H9 (cell line): ENCODE results near the gene CDH4. TPM values are rescaled to one million over a fixed set of nuclear protein-coding genes. Genes with fewer than 3 reads are reported as not detected.

Experiments
- DNase-seq: peaks from one replicate; pipeline ENCODE4 v3.0.0-alpha.2; 2017
- H2AFZ ChIP-seq: one replicate; pipeline ENCODE4 v1.6.1; 2013; ENCODE audit warnings: mild to moderate bottlenecking, low read length, control low read depth, moderate library complexity
- H2AK5ac ChIP-seq: 2 replicates; pipeline ENCODE4 v1.6.1; 2013; ENCODE audit warnings: low read length, control low read depth, mixed read lengths; ENCODE audit not compliant: insufficient read length
- H2BK120ac ChIP-seq: one replicate; pipeline ENCODE4 v1.6.1; 2013; ENCODE audit warnings: low read depth, mild to moderate bottlenecking, low read length, control low read depth, inconsistent platforms; ENCODE audit not compliant: poor library complexity, severe bottlenecking
- H2BK12ac ChIP-seq: 2 replicates; pipeline ENCODE4 v1.6.1; 2013; ENCODE audit warnings: low read length, control low read depth, mixed read lengths, low read depth; ENCODE audit not compliant: insufficient read length
- H2BK15ac ChIP-seq: 2 replicates; pipeline ENCODE4 v1.6.1; 2013; ENCODE audit warnings: low read depth, low read length, control low read depth
- H2BK20ac ChIP-seq: one replicate; pipeline ENCODE4 v1.6.1; 2013; ENCODE audit warnings: low read depth, mild to moderate bottlenecking, low read length, control low read depth, inconsistent platforms; ENCODE audit not compliant: poor library complexity, severe bottlenecking
- H2BK5ac ChIP-seq: 2 replicates; pipeline ENCODE4 v1.6.1; 2013; ENCODE audit warnings: low read length, control low read depth, mixed read lengths; ENCODE audit not compliant: insufficient read length
- H3K14ac ChIP-seq: 2 replicates; pipeline ENCODE4 v1.6.1; 2013; ENCODE audit warnings: low read length, control low read depth; ENCODE audit not compliant: insufficient read depth
- H3K18ac ChIP-seq: 2 replicates; pipeline ENCODE4 v1.6.1; 2013; ENCODE audit warnings: low read depth, mild to moderate bottlenecking, mixed read lengths, low read length, control low read depth; ENCODE audit not compliant: insufficient read length
- H3K23ac ChIP-seq: 2 replicates; pipeline ENCODE4 v1.6.1; 2013; ENCODE audit warnings: low read length, control low read depth, mixed read lengths, low read depth; ENCODE audit not compliant: insufficient read length
- H3K23me2 ChIP-seq: 2 replicates; pipeline ENCODE4 v1.6.1; 2013; ENCODE audit warnings: low read depth, mild to moderate bottlenecking, mixed read lengths, low read length, control low read depth; ENCODE audit not compliant: insufficient read length, poor library complexity, severe bottlenecking
- H3K27ac ChIP-seq: 2 replicates; pipeline ENCODE4 v1.5.1; 2013; ENCODE audit warnings: low read length, control low read depth, mixed read lengths, low read depth; ENCODE audit not compliant: insufficient read length
- H3K27me3 ChIP-seq: 2 replicates; pipeline ENCODE4 v1.6.1; 2013; ENCODE audit warnings: low read length, control low read depth, inconsistent platforms; ENCODE audit not compliant: insufficient read depth
- H3K4ac ChIP-seq: 2 replicates; pipeline ENCODE4 v1.6.1; 2013; ENCODE audit warnings: low read depth, mild to moderate bottlenecking, control low read depth, inconsistent platforms, low read length, moderate library complexity
- H3K4me1 ChIP-seq: 2 replicates; pipeline ENCODE4 v1.6.1; 2013; ENCODE audit warnings: low read length, control low read depth, inconsistent platforms; ENCODE audit not compliant: insufficient read depth
- H3K4me2 ChIP-seq: 2 replicates; pipeline ENCODE4 v1.6.1; 2013; ENCODE audit warnings: low read length, control low read depth, mixed read lengths; ENCODE audit not compliant: insufficient read length, insufficient read depth
- H3K56ac ChIP-seq: 2 replicates; pipeline ENCODE4 v1.6.1; 2013; ENCODE audit warnings: low read depth, mild to moderate bottlenecking, mixed read lengths, low read length, control low read depth; ENCODE audit not compliant: insufficient read length
- H3K79me1 ChIP-seq: 2 replicates; pipeline ENCODE4 v1.6.1; 2013; ENCODE audit warnings: low read depth, mild to moderate bottlenecking, moderate library complexity, low read length, control low read depth, inconsistent platforms; ENCODE audit not compliant: insufficient read depth, poor library complexity, severe bottlenecking
- H3K79me2 ChIP-seq: 2 replicates; pipeline ENCODE4 v1.6.1; 2013; ENCODE audit warnings: low read length, control low read depth, inconsistent platforms; ENCODE audit not compliant: insufficient read depth
- H3K9ac ChIP-seq: 2 replicates; pipeline ENCODE4 v1.6.1; 2013; ENCODE audit warnings: low read length, control low read depth, mixed read lengths; ENCODE audit not compliant: insufficient read length; ENCODE audit errors: extremely low read depth
- H3K9me3 ChIP-seq: one replicate; pipeline ENCODE4 v1.6.1; 2013; ENCODE audit warnings: low read depth, low read length, inconsistent platforms; ENCODE audit not compliant: control insufficient read depth
- H3T11ph ChIP-seq: one replicate; pipeline ENCODE4 v1.6.1; 2013; ENCODE audit warnings: mild to moderate bottlenecking, low read length, control low read depth, inconsistent platforms
- H4K20me1 ChIP-seq: one replicate; pipeline ENCODE4 v1.6.1; 2013; ENCODE audit not compliant: control insufficient read depth, insufficient read length, insufficient read depth
- H4K5ac ChIP-seq: 2 replicates; pipeline ENCODE4 v1.6.1; 2013; ENCODE audit warnings: low read depth, mild to moderate bottlenecking, mixed read lengths, low read length, control low read depth; ENCODE audit not compliant: insufficient read length
- H4K8ac ChIP-seq: replicated peaks from 2 replicates; pipeline ENCODE4 v1.6.1; 2013; ENCODE audit warnings: low read length, control low read depth, mixed read lengths, low read depth; ENCODE audit not compliant: insufficient read length
- H4K91ac ChIP-seq: 2 replicates; pipeline ENCODE4 v1.6.1; 2013; ENCODE audit warnings: low read depth, mild to moderate bottlenecking, moderate library complexity, mixed read lengths, low read length, control low read depth; ENCODE audit not compliant: insufficient read length
- H3K27ac Mint-ChIP-seq, 3 experiments: 2 replicates in 2 of 3; 3 replicates in 1 of 3; pipeline ENCODE4 v1.8.0; 2020 to 2021; ENCODE audit warnings: mixed read lengths in 3 of 3, mild to moderate bottlenecking in 1 of 3, moderate library complexity in 1 of 3
- H3K27me3 Mint-ChIP-seq: 2 replicates; pipeline ENCODE4 v1.8.0; 2021; ENCODE audit warnings: low read depth, mild to moderate bottlenecking, moderate library complexity, mixed read lengths
- H3K36me3 Mint-ChIP-seq, 3 experiments: 2 replicates in 2 of 3; 3 replicates in 1 of 3; pipeline ENCODE4 v1.8.0; 2020 to 2021; ENCODE audit warnings: low read depth in 3 of 3, mixed read lengths in 3 of 3; ENCODE audit not compliant: insufficient read depth in 1 of 3
- H3K4me1 Mint-ChIP-seq, 2 experiments: 2 replicates each; pipeline ENCODE4 v1.8.0; 2020; ENCODE audit warnings: mixed read lengths in 2 of 2
- H3K4me3 Mint-ChIP-seq, 2 experiments: 2 replicates in 1 of 2; 3 replicates in 1 of 2; pipeline ENCODE4 v1.8.0; 2020 to 2021; ENCODE audit warnings: mild to moderate bottlenecking in 2 of 2, mixed read lengths in 2 of 2, moderate library complexity in 1 of 2
- H3K9me3 Mint-ChIP-seq, 2 experiments: 2 replicates in 1 of 2; 3 replicates in 1 of 2; pipeline ENCODE4 v1.8.0; 2020; ENCODE audit warnings: mild to moderate bottlenecking in 2 of 2, mixed read lengths in 2 of 2, moderate library complexity in 1 of 2
- WGBS: extraction: QIAGEN DNeasy Blood & Tissue Kit; methylation state at CpG from one replicate; pipeline ENCODE4 v1.1.7; 2013; ENCODE audit warnings: missing lambda C conversion rate, low lambda C conversion rate, mixed read lengths; ENCODE audit not compliant: insufficient read length; ENCODE audit errors: extremely low coverage; 5-methylcytosine and 5-hydroxymethylcytosine counted together
- total RNA-seq: library from RNA; stranded (reverse); gene quantifications from 2 replicates; pipeline ENCODE4 v1.2.1, GENCODE V29; 2021
- TF ChIP-seq, protein P1 (sequence below): fragments of 200-600 bp; sonication (generic); conservative IDR thresholded peaks from 3 replicates; pipeline ENCODE4 v1.8.0; 2021; ENCODE audit warnings: antibody characterized with exemption, mild to moderate bottlenecking

The CDH4 gene
- total RNA-seq, 1 experiment from 2014 or later, result 3.0 TPM

DNA sequence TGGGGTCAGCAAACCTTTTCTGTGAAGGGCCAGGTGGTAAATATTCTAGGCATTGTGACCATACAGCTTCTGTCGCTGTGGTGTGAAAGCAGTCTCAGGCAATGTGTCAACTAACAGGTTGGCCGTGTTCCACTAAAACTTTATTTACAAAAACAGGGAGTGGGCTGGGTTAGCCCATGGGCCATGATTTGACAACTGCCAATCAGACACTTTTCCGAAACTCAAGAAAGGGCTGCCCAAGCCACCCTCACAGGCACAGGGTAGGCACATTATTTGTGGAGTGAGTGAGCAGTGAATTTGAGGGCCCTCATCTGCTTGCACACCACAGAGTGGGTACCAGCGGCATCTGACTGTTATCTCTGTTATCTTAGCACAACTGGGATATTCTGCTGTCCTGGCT, 523.4 kb downstream of the CDH4 start:
- Histone ChIP-seq H2BK120ac (no peak overlapping the region), H3K56ac (no peak overlapping the region), H2BK5ac (no peak overlapping the region), H4K8ac (no peak overlapping the region), H2BK12ac (no peak overlapping the region), H3T11ph (no peak overlapping the region), H2AK5ac (no peak overlapping the region), H4K20me1 (no peaks in the 10 kb centered on the region), H4K91ac (no peak overlapping the region), H2BK20ac (no peak overlapping the region), H3K27me3 (peaks cover 1% of the 10 kb centered on the region; the same call in 1 of the 2 replicates), H3K18ac (no peak overlapping the region), H3K4me2 (no peak overlapping the region), H3K14ac (no peak overlapping the region), H3K23ac (no peak overlapping the region), H4K5ac (no peak overlapping the region), H3K9me3 (no peaks in the 10 kb centered on the region), H3K9ac (no peak overlapping the region), H3K27ac (no peak overlapping the region), H3K79me2 (no peaks in the 10 kb centered on the region), H3K79me1 (no peaks in the 10 kb centered on the region), H2BK15ac (no peak overlapping the region), H3K23me2 (no peaks in the 10 kb centered on the region), H3K4me1 (no peaks in the 10 kb centered on the region), H2AFZ (no peak overlapping the region), H3K4ac (no peak overlapping the region)
- no peaks in the 10 kb centered on the region for H3K4me1 Mint-ChIP-seq
- DNase-seq, result no peak
- no peak overlapping the region for H3K4me3 Mint-ChIP-seq
- TF ChIP-seq, protein P1, sequence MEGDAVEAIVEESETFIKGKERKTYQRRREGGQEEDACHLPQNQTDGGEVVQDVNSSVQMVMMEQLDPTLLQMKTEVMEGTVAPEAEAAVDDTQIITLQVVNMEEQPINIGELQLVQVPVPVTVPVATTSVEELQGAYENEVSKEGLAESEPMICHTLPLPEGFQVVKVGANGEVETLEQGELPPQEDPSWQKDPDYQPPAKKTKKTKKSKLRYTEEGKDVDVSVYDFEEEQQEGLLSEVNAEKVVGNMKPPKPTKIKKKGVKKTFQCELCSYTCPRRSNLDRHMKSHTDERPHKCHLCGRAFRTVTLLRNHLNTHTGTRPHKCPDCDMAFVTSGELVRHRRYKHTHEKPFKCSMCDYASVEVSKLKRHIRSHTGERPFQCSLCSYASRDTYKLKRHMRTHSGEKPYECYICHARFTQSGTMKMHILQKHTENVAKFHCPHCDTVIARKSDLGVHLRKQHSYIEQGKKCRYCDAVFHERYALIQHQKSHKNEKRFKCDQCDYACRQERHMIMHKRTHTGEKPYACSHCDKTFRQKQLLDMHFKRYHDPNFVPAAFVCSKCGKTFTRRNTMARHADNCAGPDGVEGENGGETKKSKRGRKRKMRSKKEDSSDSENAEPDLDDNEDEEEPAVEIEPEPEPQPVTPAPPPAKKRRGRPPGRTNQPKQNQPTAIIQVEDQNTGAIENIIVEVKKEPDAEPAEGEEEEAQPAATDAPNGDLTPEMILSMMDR, result no peak
- H3K27ac Mint-ChIP-seq, result no peak overlapping the region
- no peaks in the 10 kb centered on the region for H3K36me3 Mint-ChIP-seq
- WGBS, result no CpG with 5 or more reads among the region's 4 CpGs
- H3K9me3 Mint-ChIP-seq, result no peaks in the 10 kb centered on the region; a peak in 2 of 5 replicates
- peaks cover 62% of the 10 kb centered on the region for H3K27me3 Mint-ChIP-seq
